ENCODE measurements around the gene EMC9.

Gene EMC9

DNA sequence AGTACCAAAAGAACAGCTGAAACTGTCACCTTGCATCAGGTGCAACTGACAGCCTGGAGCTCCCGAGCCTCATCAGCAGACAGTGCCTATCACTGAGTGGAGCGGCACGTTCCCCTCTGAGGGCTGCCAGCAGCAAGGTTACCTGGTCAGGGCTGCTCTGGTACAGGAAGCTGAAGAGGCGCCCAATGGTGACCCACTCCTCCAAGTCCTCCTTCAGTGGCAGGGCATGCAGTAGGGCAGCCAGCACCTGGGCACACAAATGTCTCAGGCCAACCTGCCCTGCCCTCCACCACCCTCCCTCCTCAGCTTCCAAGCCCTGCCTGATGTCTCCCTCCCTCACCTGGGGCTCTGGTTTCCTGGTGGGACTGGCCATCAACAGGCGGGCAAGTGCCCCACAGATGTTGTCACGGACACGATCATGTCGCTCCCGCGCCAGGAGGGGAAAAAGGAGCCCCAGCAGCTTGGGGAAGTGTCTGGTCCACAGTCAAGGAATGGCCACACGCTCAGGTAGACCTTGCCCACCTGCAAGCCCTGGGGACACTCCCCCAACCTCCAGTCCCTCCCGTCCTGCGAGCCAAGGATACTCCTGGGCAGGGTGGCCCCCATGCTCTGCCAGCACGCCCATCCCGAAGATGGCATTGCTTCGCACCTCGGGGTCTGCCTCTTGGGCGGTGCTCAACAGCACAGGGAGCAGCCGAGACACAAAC lies 40.1 kb upstream of the EMC9 start:
- TF ChIP-seq, protein P1, sequence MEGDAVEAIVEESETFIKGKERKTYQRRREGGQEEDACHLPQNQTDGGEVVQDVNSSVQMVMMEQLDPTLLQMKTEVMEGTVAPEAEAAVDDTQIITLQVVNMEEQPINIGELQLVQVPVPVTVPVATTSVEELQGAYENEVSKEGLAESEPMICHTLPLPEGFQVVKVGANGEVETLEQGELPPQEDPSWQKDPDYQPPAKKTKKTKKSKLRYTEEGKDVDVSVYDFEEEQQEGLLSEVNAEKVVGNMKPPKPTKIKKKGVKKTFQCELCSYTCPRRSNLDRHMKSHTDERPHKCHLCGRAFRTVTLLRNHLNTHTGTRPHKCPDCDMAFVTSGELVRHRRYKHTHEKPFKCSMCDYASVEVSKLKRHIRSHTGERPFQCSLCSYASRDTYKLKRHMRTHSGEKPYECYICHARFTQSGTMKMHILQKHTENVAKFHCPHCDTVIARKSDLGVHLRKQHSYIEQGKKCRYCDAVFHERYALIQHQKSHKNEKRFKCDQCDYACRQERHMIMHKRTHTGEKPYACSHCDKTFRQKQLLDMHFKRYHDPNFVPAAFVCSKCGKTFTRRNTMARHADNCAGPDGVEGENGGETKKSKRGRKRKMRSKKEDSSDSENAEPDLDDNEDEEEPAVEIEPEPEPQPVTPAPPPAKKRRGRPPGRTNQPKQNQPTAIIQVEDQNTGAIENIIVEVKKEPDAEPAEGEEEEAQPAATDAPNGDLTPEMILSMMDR (IDR thresholded peaks at IDR 0.05; ENCODE audit: control insufficient read depth, extremely low read depth, insufficient read depth) = no peak
- H3K4me3 ChIP-seq (ENCODE audit: low read depth, low read length) = no peak overlapping the region
- no peak for DNase-seq (ENCODE audit: low read depth)

DNA sequence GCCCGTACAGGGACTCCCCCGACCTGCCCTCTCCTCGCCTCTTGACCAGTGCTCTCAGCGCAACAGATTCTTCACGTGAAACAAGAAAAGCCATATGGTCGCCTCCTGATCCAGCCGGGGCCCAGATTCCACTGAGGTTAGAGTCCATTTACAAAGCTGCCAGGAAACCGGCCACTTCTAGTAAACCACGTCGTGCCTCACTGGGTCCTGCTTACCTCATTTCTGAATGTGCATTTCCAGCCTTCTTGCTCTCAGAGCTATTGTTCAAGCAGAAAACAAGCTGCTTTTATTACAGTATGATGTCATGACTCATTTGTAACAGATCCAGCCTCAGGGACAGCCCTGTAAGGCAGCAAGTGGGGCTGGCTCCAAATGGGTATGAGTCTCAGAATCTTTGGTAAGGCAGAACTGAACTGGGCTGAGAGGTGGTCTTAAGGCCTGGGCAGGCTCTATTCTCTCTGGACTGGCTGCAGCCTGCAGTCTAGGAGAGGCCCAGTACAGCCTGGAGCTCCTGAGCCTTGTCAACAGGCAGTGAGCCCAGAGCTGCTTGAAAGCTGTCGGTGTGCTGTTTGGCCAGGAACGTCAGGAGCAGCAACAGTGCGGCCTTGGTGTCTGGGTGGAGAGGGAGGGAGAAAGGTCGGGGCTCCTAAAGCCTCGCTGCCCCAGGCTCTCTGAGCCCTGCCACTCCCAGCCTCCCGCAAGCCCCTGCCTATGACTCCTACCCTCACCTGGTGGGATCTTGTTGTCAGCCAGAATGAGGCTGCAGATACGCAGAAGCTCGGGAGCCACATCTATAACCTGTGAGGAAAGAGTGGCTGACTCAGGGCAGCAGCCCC lies 38.8 kb upstream of the EMC9 start:
- TF ChIP-seq, protein P1 (IDR thresholded peaks at IDR 0.05; ENCODE audit: control insufficient read depth, extremely low read depth, insufficient read depth) = no peak
- H3K4me3 ChIP-seq (ENCODE audit: low read depth, low read length) = no peak overlapping the region
- no peak for DNase-seq (ENCODE audit: low read depth)

DNA sequence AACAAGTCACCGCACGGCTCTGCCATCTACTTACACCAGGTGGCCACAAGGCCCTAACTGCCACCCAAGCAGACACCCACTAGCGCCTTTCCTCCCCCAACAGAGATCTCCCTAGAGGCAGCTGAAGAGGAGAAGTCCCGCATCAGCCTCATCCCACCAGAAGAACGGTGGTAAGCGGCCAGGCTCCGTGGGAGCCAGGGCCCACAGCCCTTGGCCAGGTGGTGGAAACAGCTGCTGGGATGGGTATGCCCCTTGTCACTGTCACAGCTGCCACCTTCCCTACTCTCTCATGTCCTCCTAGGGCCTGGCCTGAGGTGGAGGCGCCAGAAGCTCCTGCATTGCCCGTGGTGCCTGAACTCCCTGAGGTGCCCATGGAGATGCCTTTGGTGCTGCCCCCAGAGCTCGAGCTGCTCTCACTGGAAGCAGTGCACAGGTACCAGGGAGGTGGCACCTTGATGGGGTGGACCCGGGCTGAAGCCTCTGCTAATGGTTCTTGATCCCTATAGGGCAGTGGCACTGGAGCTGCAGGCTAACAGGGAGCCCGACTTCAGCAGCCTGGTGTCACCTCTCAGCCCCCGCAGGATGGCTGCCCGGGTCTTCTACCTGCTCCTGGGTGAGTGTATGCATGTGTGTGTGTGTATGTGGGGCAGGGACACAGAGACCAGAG lies 38.0 kb upstream of the EMC9 start:
- TF ChIP-seq, protein P1 (IDR thresholded peaks at IDR 0.05; ENCODE audit: control insufficient read depth, extremely low read depth, insufficient read depth) = no peak
- H3K4me3 ChIP-seq (ENCODE audit: low read depth, low read length) = no peak overlapping the region
- DNase-seq (ENCODE audit: low read depth) = no peak

DNA sequence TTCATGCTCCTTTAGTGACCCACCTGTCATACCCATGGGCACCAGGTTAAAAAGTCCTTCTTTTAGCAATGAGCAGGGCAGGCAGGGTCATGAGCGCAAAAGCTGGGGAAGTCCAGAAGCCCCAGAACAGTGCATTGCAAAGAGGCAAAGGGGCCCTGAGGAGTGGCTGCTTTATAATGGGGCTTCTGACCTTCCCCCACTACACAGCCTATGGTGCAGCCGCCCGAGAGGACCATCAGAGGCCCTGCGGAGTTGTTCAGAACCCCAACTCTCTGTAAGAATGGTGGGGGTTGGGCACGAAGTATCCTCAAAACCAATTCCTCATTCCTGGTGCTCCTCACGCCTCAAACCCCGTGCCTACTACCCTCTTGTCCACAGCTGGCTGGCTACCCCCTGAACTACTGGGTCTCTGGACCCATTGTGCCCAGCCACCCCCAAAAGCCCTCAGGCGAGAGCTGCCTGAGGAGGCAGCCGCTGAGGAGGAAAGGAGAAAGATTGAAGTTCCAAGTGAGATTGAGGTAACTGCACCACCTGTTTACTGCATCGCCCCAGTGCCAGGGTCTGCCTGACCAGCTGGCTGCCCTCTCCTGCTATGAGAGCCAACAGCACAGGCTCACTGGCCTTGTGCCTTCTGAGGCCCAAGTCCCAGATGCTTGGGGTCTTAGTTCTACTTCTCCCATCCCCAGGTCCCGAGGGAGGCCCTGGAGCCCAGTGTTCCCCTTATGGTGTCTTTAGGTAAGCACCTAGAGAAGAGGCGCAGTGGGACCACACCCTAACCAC lies 37.2 kb upstream of the EMC9 start:
- no peak for DNase-seq (ENCODE audit: low read depth)
- H3K4me3 ChIP-seq (ENCODE audit: low read depth, low read length) = no peak overlapping the region
- TF ChIP-seq, protein P1 (IDR thresholded peaks at IDR 0.05; ENCODE audit: control insufficient read depth, extremely low read depth, insufficient read depth) = no peak

DNA sequence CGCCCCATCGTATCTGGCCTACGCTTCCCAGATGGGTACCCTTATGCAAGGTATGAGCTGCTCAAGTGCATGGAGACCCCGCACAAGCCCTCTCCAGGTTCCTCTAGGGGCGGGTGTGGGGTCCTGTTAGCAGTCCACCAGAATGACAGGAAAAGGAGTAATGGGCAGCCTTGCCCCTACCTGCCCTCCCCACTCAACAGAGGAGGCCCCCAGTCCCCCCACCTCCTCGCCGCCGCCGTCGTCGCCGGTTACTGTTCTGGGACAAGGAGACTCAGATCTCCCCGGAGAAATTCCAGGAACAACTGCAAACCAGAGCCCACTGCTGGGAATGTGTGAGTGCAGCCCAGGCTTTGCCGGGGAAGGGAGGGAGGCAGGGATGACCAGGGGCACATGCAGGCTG lies 36.5 kb upstream of the EMC9 start:
- no peak overlapping the region for H3K4me3 ChIP-seq (ENCODE audit: low read depth, low read length)
- TF ChIP-seq, protein P1 (IDR thresholded peaks at IDR 0.05; ENCODE audit: control insufficient read depth, extremely low read depth, insufficient read depth) = no peak
- no peak for DNase-seq (ENCODE audit: low read depth)

DNA sequence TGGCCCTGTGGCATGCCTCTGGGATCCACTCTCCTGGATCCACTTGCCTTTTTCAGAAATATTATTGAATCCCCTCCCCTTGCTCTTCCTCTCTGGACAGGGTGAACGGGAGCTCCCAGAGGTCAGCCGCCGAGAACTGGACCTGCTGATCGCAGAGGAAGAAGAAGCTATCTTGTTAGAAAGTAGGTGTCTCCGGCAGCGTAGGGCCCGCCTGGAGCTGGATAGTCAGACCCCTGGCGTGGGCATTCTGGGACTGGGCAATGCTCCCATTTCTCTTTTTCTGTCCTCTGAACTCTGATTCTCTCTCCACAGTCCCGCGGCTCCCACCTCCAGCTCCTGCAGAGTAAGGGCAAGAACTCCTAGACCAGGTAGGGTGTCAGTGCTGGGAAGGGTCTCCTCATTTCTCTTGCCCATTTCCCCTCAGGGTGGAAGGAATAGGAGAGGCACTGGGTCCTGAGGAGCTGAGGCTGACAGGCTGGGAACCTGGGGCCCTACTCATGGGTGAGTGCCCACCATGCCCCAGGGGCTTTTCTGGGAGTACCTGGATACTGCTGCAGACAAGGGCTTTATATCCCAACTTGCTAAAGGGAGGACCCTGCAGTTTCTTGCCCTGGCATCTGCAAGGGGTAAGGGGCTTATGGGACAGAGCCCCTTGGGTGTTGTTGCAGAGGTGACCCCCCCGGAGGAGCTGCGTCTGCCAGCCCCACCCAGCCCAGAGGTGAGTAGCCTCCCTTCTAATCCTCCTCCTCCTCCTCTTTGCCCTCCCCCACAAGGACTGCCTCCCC lies 35.8 kb upstream of the EMC9 start:
- DNase-seq (ENCODE audit: low read depth) = no peak
- H3K4me3 ChIP-seq (ENCODE audit: low read depth, low read length) = no peak overlapping the region
- TF ChIP-seq, protein P1 (IDR thresholded peaks at IDR 0.05; ENCODE audit: control insufficient read depth, extremely low read depth, insufficient read depth) = no peak

Data from LNCaP clone FGC (cell line).